ACC112 (cell line): ENCODE results near the gene CMTM4.

Source experiments
- H2AFZ ChIP-seq: fragments of 200-600 bp; sonication (generic); one replicate; pipeline ENCODE4 v1.6.0; 2017; ENCODE audit warnings: antibody characterized with exemption, low read length; ENCODE audit not compliant: unreplicated experiment
- H3K27ac ChIP-seq: fragments of 200-600 bp; sonication (generic); 2 replicates; pipeline ENCODE4 v1.5.1; 2014; ENCODE audit warnings: low read depth, mild to moderate bottlenecking, antibody characterized with exemption, low read length, moderate library complexity
- H3K27me3 ChIP-seq: fragments of 200-600 bp; sonication (generic); 2 replicates; pipeline ENCODE4 v1.6.1; 2014; ENCODE audit warnings: mild to moderate bottlenecking, antibody characterized with exemption, low read length, moderate library complexity, mixed read lengths; ENCODE audit not compliant: insufficient read depth
- H3K36me3 ChIP-seq: fragments of 200-600 bp; sonication (generic); 2 replicates; pipeline ENCODE4 v1.6.1; 2016; ENCODE audit warnings: mild to moderate bottlenecking, antibody characterized with exemption, low read length, moderate library complexity, mixed read lengths; ENCODE audit not compliant: insufficient read depth
- H3K4me1 ChIP-seq: fragments of 200-600 bp; sonication (generic); one replicate; pipeline ENCODE4 v1.6.1; 2016; ENCODE audit warnings: low read length, mixed read lengths; ENCODE audit not compliant: insufficient read depth, unreplicated experiment, control insufficient read depth
- H3K4me3 ChIP-seq: fragments of 200-600 bp; sonication (generic); 2 replicates; pipeline ENCODE4 v1.5.1; 2014; ENCODE audit warnings: mild to moderate bottlenecking, low read depth, low read length
- H3K79me2 ChIP-seq: fragments of 200-600 bp; sonication (generic); one replicate; pipeline ENCODE4 v1.6.0; 2016; ENCODE audit warnings: low read length; ENCODE audit not compliant: control insufficient read depth, unreplicated experiment, insufficient read depth

Gene CMTM4

DNA sequence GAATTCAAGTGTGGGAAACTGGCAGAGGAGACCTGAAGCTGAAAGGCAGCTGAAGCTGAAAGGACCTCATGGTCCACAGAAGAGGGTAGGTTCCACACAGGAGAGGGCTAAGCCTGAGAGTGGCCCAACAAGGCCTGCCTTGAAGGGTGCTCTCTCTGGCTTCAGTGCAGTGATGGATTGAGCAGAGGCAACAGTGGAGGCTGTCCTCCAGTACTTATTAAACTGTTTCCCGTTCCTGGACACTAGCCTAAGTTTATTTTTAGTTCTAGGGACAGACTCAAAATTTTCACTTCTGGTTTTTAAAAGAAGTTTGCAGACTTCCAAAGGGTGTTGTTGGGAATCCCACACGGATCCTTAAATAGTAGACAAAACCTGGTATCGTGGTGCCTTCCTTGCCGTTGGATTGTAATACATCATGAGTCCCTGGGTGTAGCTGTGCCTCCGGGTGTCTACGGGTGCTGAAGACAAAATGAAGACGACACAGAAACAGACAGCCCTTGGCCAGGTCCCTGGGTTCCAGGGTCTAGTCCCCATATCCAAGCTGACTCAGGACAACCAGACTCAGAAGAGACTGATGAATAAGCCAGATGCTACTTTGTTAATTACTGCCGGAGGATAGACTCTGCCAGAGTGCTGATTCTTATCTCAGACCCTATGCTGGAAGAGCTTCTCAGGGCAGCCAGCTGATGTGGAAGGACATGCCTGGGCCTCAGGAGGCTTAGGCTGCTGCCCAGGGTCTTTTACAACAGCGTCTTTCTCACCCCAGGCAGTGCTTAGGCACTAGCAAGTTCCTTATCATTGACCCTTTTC lies 7.1 kb upstream of the CMTM4 start:
- Histone ChIP-seq H3K36me3 (no peaks in the 10 kb centered on the region), H3K79me2 (no peaks in the 10 kb centered on the region), H2AFZ (no peak overlapping the region), H3K27ac (no peak overlapping the region), H3K4me1 (peaks cover 5% of the 10 kb centered on the region), H3K4me3 (no peak overlapping the region), H3K27me3 (no peaks in the 10 kb centered on the region)

DNA sequence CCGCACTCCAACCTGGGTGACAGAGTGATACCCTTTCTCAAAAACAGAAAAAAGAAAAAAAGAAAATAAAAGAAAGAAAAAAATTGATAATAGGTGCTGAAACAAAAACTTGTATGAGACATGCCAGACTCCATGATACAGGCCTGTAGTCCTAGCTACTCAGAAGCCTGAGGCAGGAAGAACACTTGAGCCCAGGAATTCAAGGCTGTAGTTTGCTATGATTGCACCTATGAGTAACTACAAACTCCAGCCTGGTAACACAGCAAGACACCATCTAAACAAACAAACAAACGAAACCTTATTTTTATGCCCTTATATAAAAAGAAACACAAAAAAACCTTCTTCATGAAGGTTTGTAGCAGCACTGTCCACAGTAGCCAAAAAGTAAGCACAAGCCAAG lies 5.0 kb upstream of the CMTM4 start:
- Histone ChIP-seq H3K4me3 (no peak overlapping the region), H3K36me3 (no peaks in the 10 kb centered on the region), H3K27ac (no peak overlapping the region), H3K4me1 (peaks cover 5% of the 10 kb centered on the region), H3K27me3 (no peaks in the 10 kb centered on the region), H2AFZ (no peak overlapping the region), H3K79me2 (no peaks in the 10 kb centered on the region)

DNA sequence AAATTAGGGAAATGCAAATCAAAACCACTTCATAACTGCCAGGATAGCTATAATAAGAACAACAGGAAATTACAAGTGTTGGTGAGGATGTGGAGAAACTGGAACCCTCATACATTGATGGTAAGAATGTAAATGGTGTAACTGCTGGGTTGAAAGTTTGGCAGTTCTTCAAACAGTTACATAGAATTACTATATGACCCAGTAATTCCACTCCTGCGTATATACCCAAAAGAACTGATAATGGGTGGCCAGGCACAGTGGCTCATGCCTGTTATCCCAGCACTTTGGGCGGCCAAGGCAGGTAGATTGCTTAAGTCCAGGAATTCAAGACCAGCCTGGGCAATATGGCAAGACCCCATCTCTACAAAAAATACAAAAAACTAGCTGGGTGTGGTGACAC lies 4.5 kb upstream of the CMTM4 start:
- Histone ChIP-seq H3K27me3 (no peaks in the 10 kb centered on the region), H3K79me2 (no peaks in the 10 kb centered on the region), H3K36me3 (no peaks in the 10 kb centered on the region), H2AFZ (no peak overlapping the region), H3K27ac (no peak overlapping the region), H3K4me3 (no peak overlapping the region), H3K4me1 (peaks cover under 1% of the 10 kb centered on the region)

DNA sequence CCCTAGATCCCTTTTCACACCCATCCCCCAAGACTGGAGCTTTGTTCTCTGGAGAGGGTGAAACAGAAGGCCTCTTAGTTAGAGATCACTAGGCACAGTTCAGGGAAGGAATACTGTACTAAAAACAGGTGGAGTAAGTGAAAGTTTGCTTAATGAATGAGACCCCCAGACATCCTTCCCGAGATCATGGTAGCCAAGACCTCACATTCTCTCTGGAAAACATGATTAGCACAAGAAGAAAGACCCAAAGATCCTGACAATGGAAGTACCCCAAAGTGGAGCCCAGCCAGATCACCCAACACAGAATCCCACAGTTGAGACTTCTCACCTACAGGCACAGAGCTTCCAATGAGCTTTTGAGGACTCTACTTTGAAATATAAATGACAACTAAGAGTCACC lies 3.4 kb upstream of the CMTM4 start:
- Histone ChIP-seq H3K4me1 (peaks cover 8% of the 10 kb centered on the region), H2AFZ (no peak overlapping the region)

DNA sequence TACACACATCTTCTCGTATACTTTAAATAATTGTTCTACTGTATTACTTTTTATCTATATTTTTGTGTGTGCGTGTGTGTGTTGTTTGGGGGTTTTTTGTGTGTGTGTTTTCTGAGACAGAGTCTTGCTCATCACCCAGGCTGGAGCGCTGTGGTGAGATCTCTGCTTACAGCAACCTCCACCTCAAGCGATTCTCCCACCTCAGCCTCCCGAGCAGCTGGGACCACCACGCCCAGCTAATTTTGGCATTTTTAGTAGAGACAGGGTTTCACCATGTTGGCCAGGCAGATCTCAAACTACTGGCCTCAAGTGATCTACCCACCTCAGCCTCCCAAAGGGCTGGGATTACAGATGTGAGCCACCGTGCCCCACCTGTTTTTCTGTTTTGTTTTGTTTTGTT lies 1.5 kb upstream of the CMTM4 start:
- no peak overlapping the region for H2AFZ ChIP-seq
- peaks cover 8% of the 10 kb centered on the region for H3K79me2 ChIP-seq
- no peaks in the 10 kb centered on the region for H3K36me3 ChIP-seq
- no peak overlapping the region for H3K4me3 ChIP-seq
- peaks cover 8% of the 10 kb centered on the region for H3K4me1 ChIP-seq
- H3K27ac ChIP-seq = no peak overlapping the region
- H3K27me3 ChIP-seq = no peaks in the 10 kb centered on the region

More for the DNA sequence above, 3.4 kb upstream of the CMTM4 start:
- Histone ChIP-seq H3K36me3 (no peaks in the 10 kb centered on the region), H3K27me3 (no peaks in the 10 kb centered on the region), H3K4me3 (no peak overlapping the region), H3K79me2 (peaks cover 8% of the 10 kb centered on the region), H3K27ac (no peak overlapping the region)

DNA sequence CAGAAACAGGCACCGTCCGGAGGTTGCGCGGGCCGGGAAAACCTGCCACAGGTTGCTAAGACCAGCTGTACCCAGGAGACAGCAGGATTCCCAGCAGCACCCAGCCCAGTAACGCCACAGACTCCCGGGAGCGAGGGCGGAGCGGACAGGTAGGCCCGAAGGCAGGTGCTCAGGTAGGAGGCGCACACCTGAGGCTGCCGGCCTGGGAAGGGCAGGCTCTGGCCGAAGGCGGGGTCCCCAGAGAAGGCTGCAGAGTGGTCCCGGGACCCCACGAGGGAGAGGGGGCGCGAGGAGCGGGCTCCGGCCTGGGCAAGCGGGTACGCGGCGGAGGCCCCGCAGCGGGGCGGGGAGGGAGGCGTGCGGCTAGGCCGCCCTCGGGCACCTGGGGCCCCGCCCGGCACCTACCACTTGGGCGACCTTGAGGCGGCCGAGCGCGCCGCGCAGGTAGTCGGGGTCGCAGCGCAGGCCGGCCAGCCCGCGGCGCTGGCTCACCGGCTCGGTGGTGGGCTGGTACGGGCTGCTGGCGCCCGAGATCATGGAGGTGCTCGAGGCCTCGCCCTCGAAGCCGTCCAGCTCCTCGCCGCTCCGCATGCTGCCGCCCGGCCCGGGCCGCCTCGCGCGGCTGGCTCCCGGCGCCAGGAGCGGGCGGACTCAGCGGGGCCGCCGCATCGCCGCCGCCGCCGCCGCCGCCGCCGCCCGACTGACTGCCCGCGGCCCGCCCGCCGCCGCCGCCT lies 441 bp downstream of the CMTM4 start:
- peaks cover 8% of the 10 kb centered on the region for H3K4me1 ChIP-seq
- no peaks in the 10 kb centered on the region for H3K27me3 ChIP-seq
- H3K27ac ChIP-seq = no peak overlapping the region
- no peaks in the 10 kb centered on the region for H3K36me3 ChIP-seq
- H3K79me2 ChIP-seq = peaks cover 12% of the 10 kb centered on the region
- H3K4me3 ChIP-seq = peak overlapping the region; percentile 89
- peak overlapping the region; percentile 55 for H2AFZ ChIP-seq

DNA sequence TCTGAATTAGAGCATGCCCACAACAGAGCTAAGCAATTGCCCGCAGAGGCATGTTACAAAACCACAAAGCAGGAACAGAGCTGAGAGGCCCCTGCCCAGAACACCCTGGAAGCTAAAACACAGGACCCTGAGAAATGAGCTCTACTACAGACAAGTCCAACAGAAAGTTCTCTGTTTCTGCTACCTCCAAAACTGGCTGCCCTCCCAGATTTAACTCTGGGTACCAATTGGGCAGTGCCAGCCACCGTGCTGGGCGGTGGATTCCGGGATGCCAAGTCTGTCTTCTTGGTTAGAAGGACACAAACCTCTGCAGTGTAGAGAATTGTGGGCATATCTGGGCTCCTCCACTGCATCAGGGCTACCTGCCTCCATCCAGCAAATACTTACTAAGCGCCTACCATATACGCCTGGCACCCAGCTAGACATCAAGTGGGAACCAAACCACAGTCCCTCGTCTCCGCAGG lies 1.0 kb downstream of the CMTM4 start:
- Histone ChIP-seq H3K36me3 (no peaks in the 10 kb centered on the region), H3K27ac (no peak overlapping the region), H3K27me3 (no peaks in the 10 kb centered on the region), H3K4me1 (peaks cover 8% of the 10 kb centered on the region), H2AFZ (no peak overlapping the region), H3K79me2 (peaks cover 12% of the 10 kb centered on the region), H3K4me3 (peak overlapping the region; percentile 89)

DNA sequence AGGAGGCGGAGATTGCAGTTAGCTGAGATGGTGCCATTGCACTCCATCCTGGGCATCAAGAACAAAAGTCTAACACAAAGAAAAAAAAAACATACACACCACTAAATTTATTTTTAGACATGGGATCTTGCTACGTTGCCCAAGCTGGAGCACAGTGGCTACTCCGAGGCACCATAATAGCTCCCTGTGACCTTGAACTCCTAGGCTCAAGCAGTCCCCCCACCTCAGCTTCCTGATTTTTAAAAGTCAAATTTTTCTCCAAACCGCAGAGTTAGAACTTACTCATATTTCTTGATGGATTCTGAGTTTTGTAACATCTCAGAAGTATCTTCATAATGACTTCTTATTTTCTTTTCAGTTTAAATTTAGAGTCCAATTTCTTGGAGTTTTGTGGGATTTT lies 3.4 kb downstream of the CMTM4 start:
- H3K4me3 ChIP-seq = no peak overlapping the region
- peaks cover 12% of the 10 kb centered on the region for H3K79me2 ChIP-seq
- peaks cover 8% of the 10 kb centered on the region for H3K4me1 ChIP-seq
- H2AFZ ChIP-seq = no peak overlapping the region
- H3K27me3 ChIP-seq = no peaks in the 10 kb centered on the region
- no peak overlapping the region for H3K27ac ChIP-seq
- H3K36me3 ChIP-seq = no peaks in the 10 kb centered on the region

DNA sequence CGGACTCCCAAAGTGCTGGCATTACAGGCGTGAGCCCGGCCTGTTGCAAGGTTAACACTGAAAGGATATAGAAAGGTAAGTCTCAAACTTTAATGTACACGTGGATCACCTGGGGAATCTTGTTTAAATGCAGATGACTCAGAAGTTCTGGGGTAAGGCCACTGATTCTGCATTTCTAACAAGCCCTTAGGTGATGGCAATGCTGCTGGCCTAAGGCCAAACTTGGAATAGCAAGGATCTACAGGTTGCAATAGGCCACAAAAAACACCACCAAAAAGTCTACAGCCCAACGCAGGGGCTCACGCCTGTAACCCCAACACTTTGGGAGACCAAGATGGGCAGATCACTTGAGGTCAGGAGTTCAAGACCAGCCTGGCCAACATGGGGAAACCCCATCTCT lies 4.2 kb downstream of the CMTM4 start:
- Histone ChIP-seq H3K4me3 (no peak overlapping the region), H3K27ac (no peak overlapping the region), H3K4me1 (peaks cover 8% of the 10 kb centered on the region), H3K27me3 (no peaks in the 10 kb centered on the region), H2AFZ (no peak overlapping the region), H3K36me3 (no peaks in the 10 kb centered on the region), H3K79me2 (peaks cover 12% of the 10 kb centered on the region)

DNA sequence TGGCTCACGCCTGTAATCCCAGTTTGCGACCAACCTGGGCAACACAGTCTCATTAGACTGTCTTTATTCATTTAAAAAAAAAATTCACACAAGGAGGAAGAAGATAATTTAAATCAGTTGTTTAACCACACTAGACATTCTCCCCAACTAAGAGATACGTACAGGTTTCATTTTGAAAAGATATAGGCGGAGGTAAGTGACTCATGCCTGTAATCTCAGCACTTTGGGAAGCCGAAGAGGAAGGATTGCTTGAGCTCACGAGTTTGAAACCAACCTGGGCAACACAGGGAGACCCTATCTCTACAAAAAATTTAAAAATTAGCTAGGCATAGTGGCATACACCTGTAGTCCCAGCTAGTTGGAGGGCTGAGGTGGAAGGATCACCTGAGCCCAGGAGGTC lies 5.3 kb downstream of the CMTM4 start:
- no peak overlapping the region for H3K27ac ChIP-seq
- H3K4me1 ChIP-seq = peaks cover 8% of the 10 kb centered on the region
- H3K4me3 ChIP-seq = no peak overlapping the region
- peaks cover 12% of the 10 kb centered on the region for H3K79me2 ChIP-seq
- no peaks in the 10 kb centered on the region for H3K36me3 ChIP-seq
- no peaks in the 10 kb centered on the region for H3K27me3 ChIP-seq
- H2AFZ ChIP-seq = no peak overlapping the region
